Dedifferentiated amniotic fluid mesenchymal stem cell (primary cell): ENCODE measurements around the gene NUP155.
A peak's percentile ranks its signal among the peaks of the same experiment; 100 is the strongest.
"Not testable (repeated sequence)": the region's sequence is repeated elsewhere in the genome, so short reads cannot be mapped to it uniquely, and the experiment has no call there.

Experiments
- DNase-seq: peaks from one replicate; pipeline ENCODE4 v3.0.0-alpha.2; 2016; ENCODE audit errors: extremely low spot score

Gene NUP155

GRCh38 chr5:37283214-37283820 lies 87.6 kb downstream of the NUP155 start:
- no peak for DNase-seq

- DNase-seq = no peak
These were observed 95.4 kb downstream of the NUP155 start for GRCh38 chr5:37275511-37275910.

GRCh38 chr5:37272511-37272910 lies 98.4 kb downstream of the NUP155 start:
- peak; percentile 57 for DNase-seq

GRCh38 chr5:37268100-37268499 lies 102.8 kb downstream of the NUP155 start:
- not testable (repeated sequence) for DNase-seq

- no peak for DNase-seq
These were observed 115.0 kb downstream of the NUP155 start for GRCh38 chr5:37255774-37256358.

GRCh38 chr5:37254581-37254980 lies 116.3 kb downstream of the NUP155 start:
- DNase-seq = no peak

- no peak for DNase-seq
These were observed 119.2 kb downstream of the NUP155 start for GRCh38 chr5:37251665-37252064.

- DNase-seq = no peak
These were observed 121.1 kb downstream of the NUP155 start for GRCh38 chr5:37249815-37250164.

GRCh38 chr5:37248970-37249814 lies 121.7 kb downstream of the NUP155 start, which contains the start of gene CPLANE1:
Gene CPLANE1 (minus strand): TSS chr5:37249376. CDS start chr5:37247698, 1,678 bp downstream.
- DNase-seq = peak; percentile 63

GRCh38 chr5:37248421-37248969 lies 122.4 kb downstream of the NUP155 start:
- DNase-seq = no peak

GRCh38 chr5:37247496-37247895 lies 123.4 kb downstream of the NUP155 start:
- DNase-seq = no peak

GRCh38 chr5:37247036-37247435 lies 123.9 kb downstream of the NUP155 start:
- no peak for DNase-seq
